Mammary epithelial cell (primary cell): ENCODE data around the gene POLA1.

Experiments used
- EZH2 ChIP-seq: IDR thresholded peaks from 2 replicates; pipeline ENCODE4 v1.6.1; 2012; ENCODE audit warnings: low read length, inconsistent platforms, borderline replicate concordance
- TF ChIP-seq, protein P1 (sequence below), 2 donors: IDR thresholded peaks in 1 of 2; conservative IDR thresholded peaks in 1 of 2; 2 replicates each; pipeline ENCODE4 v1.5.1; 2011 to 2012; ENCODE audit warnings: inconsistent platforms in 2 of 2, low read length in 2 of 2, mild to moderate bottlenecking in 2 of 2, control low read depth in 1 of 2, low read depth in 1 of 2; ENCODE audit not compliant: insufficient read depth in 1 of 2; ENCODE audit errors: extremely low read depth in 1 of 2

DNA sequence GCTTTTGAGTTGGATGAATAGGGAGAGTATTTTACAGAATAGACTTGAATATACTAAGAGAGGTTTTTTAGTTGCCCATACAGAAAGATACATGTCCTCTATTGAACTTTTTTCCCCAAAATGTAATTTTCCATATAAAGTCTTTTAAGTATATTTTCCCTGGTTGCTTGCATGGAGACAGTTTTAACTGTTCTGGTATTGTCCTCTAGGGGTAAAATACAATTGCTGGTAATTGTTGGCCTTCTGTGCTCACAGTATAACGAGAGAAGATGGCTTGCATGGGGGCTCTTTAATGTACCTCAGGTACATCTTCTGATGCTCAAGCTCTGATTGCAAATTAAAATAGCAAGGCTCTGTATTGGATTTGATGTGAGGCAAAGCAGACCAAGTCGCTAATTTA lies 186.0 kb downstream of the POLA1 start:
- TF ChIP-seq, protein P1, sequence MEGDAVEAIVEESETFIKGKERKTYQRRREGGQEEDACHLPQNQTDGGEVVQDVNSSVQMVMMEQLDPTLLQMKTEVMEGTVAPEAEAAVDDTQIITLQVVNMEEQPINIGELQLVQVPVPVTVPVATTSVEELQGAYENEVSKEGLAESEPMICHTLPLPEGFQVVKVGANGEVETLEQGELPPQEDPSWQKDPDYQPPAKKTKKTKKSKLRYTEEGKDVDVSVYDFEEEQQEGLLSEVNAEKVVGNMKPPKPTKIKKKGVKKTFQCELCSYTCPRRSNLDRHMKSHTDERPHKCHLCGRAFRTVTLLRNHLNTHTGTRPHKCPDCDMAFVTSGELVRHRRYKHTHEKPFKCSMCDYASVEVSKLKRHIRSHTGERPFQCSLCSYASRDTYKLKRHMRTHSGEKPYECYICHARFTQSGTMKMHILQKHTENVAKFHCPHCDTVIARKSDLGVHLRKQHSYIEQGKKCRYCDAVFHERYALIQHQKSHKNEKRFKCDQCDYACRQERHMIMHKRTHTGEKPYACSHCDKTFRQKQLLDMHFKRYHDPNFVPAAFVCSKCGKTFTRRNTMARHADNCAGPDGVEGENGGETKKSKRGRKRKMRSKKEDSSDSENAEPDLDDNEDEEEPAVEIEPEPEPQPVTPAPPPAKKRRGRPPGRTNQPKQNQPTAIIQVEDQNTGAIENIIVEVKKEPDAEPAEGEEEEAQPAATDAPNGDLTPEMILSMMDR (conservative IDR thresholded peaks at IDR 0.05 in 1 of 2, IDR thresholded peaks at IDR 0.05 in 1 of 2; ENCODE audit: extremely low read depth in 1 of 2, insufficient read depth in 1 of 2, low read depth in 1 of 2, low read length in 2 of 2) = no peak
- no peak for TF ChIP-seq EZH2
